ENCODE measurements around the gene DENND1A. TPM values are rescaled to one million over a fixed set of nuclear protein-coding genes. Genes with fewer than 3 reads are reported as not detected.
A peak's percentile ranks its signal among the peaks of the same experiment; 100 is the strongest.
"Not testable (repeated sequence)": the region's sequence is repeated elsewhere in the genome, so short reads cannot be mapped to it uniquely, and the experiment has no call there.

The DENND1A gene
- polyA plus RNA-seq, 1 experiment, result 16.2 TPM

GRCh38 chr9:123941524-123942070 lies 11.7 kb upstream of the DENND1A start:
- DNase-seq (ENCODE audit: low read depth, low spot score), result no peak
- H3K9me3 ChIP-seq (ENCODE audit: control insufficient read depth, insufficient read depth, low read length), result no peaks in the 10 kb centered on the region
- H3K4me3 ChIP-seq (ENCODE audit: low read depth, low read length), result no peak overlapping the region
- ChIA-PET CTCF (no interaction called here), POLR2A (no interaction called here)
- H3K27ac ChIP-seq (ENCODE audit: low read depth, low read length), result no peak overlapping the region
- H3K27me3 ChIP-seq (ENCODE audit: control insufficient read depth, insufficient read depth, low read length), result peaks cover 6% of the 10 kb centered on the region
- TF ChIP-seq, protein P1, sequence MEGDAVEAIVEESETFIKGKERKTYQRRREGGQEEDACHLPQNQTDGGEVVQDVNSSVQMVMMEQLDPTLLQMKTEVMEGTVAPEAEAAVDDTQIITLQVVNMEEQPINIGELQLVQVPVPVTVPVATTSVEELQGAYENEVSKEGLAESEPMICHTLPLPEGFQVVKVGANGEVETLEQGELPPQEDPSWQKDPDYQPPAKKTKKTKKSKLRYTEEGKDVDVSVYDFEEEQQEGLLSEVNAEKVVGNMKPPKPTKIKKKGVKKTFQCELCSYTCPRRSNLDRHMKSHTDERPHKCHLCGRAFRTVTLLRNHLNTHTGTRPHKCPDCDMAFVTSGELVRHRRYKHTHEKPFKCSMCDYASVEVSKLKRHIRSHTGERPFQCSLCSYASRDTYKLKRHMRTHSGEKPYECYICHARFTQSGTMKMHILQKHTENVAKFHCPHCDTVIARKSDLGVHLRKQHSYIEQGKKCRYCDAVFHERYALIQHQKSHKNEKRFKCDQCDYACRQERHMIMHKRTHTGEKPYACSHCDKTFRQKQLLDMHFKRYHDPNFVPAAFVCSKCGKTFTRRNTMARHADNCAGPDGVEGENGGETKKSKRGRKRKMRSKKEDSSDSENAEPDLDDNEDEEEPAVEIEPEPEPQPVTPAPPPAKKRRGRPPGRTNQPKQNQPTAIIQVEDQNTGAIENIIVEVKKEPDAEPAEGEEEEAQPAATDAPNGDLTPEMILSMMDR (IDR thresholded peaks at IDR 0.05; ENCODE audit: low read depth, low read length), result no peak

- H3K4me3 ChIP-seq (ENCODE audit: low read depth, low read length), result no peak overlapping the region
- ChIA-PET POLR2A (interaction anchor here (0.6 kb wide), 1 partner anchor 593 kb away, joined by 3 read pairs; no protein-coding TSS in a partner anchor), CTCF (no interaction called here)
- DNase-seq (ENCODE audit: low read depth, low spot score), result no peak
- no peaks in the 10 kb centered on the region for H3K9me3 ChIP-seq (ENCODE audit: control insufficient read depth, insufficient read depth, low read length)
- TF ChIP-seq, protein P1 (IDR thresholded peaks at IDR 0.05; ENCODE audit: low read depth, low read length), result 0 out of 2 replicates have a peak, but pooled peaks have one; percentile 15
- peaks cover 9% of the 10 kb centered on the region for H3K27me3 ChIP-seq (ENCODE audit: control insufficient read depth, insufficient read depth, low read length)
- no peak overlapping the region for H3K27ac ChIP-seq (ENCODE audit: low read depth, low read length)
Observed at GRCh38 chr9:123940721-123941523, 11.0 kb upstream of the DENND1A start.

DNA sequence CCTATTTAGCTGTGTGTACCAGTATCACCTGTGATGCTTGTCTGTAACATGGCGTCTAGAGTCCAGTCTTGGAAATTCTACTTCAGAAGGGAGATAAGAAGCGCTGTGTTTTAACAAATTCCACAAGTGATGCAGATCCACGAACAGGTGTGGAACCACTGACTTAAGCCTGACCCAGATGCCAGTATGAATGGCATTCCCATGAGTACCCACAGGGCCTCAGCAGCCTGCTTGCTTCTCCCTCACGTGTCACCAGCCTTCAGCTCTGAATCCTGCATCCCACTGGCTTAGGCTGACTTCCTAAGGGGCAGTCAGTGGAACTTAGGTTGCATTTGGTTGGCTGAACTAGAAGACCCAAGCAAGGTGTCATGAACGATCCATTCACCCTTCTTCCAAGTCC lies 8.5 kb upstream of the DENND1A start:
- ChIA-PET CTCF (no interaction called here), POLR2A (no interaction called here)
- H3K4me3 ChIP-seq (ENCODE audit: low read depth, low read length), result no peak overlapping the region

GRCh38 chr9:123936575-123936974 lies 6.6 kb upstream of the DENND1A start:
- peaks cover 13% of the 10 kb centered on the region for H3K27me3 ChIP-seq (ENCODE audit: control insufficient read depth, insufficient read depth, low read length)
- CTCF ChIA-PET; POLR2A ChIA-PET; H3K27ac ChIP-seq (ENCODE audit: low read depth, low read length); DNase-seq (ENCODE audit: low read depth, low spot score); H3K9me3 ChIP-seq (ENCODE audit: control insufficient read depth, insufficient read depth, low read length); H3K4me3 ChIP-seq (ENCODE audit: low read depth, low read length): not testable (repeated sequence)

More for the DNA sequence above, 8.5 kb upstream of the DENND1A start:
- Histone ChIP-seq H3K27me3 (ENCODE audit: control insufficient read depth, insufficient read depth, low read length) (peaks cover 13% of the 10 kb centered on the region), H3K9me3 (ENCODE audit: control insufficient read depth, insufficient read depth, low read length) (no peaks in the 10 kb centered on the region), H3K27ac (ENCODE audit: low read depth, low read length) (no peak overlapping the region)
- TF ChIP-seq, protein P1 (IDR thresholded peaks at IDR 0.05; ENCODE audit: low read depth, low read length), result no peak
- DNase-seq (ENCODE audit: low read depth, low spot score), result no peak

DNA sequence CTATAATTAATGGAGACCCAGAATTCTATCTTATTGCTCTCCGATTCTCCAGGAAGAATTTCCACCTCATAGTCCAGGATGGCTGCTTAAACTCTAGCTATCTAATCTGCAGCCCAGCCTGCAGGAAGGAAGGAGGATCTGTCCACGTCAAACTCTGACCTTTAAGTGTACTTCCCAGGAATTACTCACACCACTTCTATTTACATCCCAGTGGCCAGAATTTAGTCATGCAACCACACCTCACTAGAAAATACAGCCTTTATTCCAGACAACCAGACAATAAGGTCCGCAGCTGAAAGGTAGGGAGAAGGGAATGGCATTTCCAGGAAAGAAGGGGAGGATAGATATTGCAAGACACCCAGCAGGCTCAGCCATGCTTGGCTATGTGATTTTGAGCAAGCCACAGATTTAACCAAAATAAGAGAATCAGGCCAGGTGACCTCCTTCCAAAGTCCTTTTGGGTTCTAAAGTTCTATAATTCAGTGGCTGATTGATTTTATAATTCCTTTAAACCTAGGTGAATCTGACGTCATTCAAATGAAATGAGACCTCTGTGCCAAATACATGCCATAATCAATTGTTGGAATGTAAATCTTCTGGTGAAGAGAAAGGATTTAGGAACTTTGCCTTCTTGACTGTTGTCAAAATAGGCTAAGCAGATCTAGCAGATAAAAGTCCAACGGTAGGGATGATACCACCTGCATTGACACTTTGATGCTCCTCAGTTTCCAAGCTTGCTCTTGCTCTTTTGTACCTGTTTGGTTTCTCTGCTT lies 3.7 kb upstream of the DENND1A start:
- H3K27me3 ChIP-seq (ENCODE audit: control insufficient read depth, insufficient read depth, low read length), result peaks cover 11% of the 10 kb centered on the region
- no peaks in the 10 kb centered on the region; the same call in 1 of the 2 replicates for H3K9me3 ChIP-seq (ENCODE audit: control insufficient read depth, insufficient read depth, low read length)
- no peak overlapping the region for H3K4me3 ChIP-seq (ENCODE audit: low read depth, low read length)
- H3K27ac ChIP-seq (ENCODE audit: low read depth, low read length), result no peak overlapping the region
- no peak for DNase-seq (ENCODE audit: low read depth, low spot score)
- ChIA-PET CTCF (no interaction called here), POLR2A (no interaction called here)
- TF ChIP-seq, protein P1 (IDR thresholded peaks at IDR 0.05; ENCODE audit: low read depth, low read length), result no peak
